K562 (cell line): Measurements from ENCODE around the gene TMEM69. TPM values are rescaled to one million over a fixed set of nuclear protein-coding genes. Genes with fewer than 3 reads are reported as not detected.

ENCODE experiments used
- ARID3B ChIP-seq: fragments of 250-450 bp; sonication (Bioruptor Pico); IDR thresholded peaks from 2 replicates; pipeline ENCODE4 v1.4.0; 2020; ENCODE audit warnings: borderline replicate concordance
- ASH1L ChIP-seq: fragments of 450-650 bp; IDR thresholded peaks from 2 replicates; pipeline ENCODE4 v1.6.1; 2018; ENCODE audit warnings: borderline replicate concordance, mild to moderate bottlenecking, low read depth; ENCODE audit not compliant: partially characterized antibody
- CBFB ChIP-seq: sonication (generic); formaldehyde crosslinking; IDR thresholded peaks from 2 replicates; pipeline ENCODE4 v1.4.0; 2020; ENCODE audit warnings: mild to moderate bottlenecking, missing genetic modification reagents
- CCAR2 ChIP-seq: fragments of 200-400 bp; formaldehyde crosslinking; IDR thresholded peaks from 2 replicates; pipeline ENCODE4 v1.6.1; 2017; ENCODE audit warnings: mild to moderate bottlenecking, low read depth, low read length
- EWSR1 ChIP-seq: fragments of 450-650 bp; IDR thresholded peaks from 2 replicates; pipeline ENCODE4 v1.6.1; 2018; ENCODE audit warnings: borderline replicate concordance, mild to moderate bottlenecking, low read depth, moderate library complexity; ENCODE audit not compliant: partially characterized antibody
- FOXK2 ChIP-seq, 2 experiments: fragments of 450-650 bp; IDR thresholded peaks in 1 of 2; conservative IDR thresholded peaks in 1 of 2; 2 replicates each; pipeline ENCODE4 v1.6.1; 2016; ENCODE audit warnings: low read depth in 2 of 2, mild to moderate bottlenecking in 1 of 2
- GATAD2A ChIP-seq: fragments of 450-650 bp; IDR thresholded peaks from 2 replicates; pipeline ENCODE4 v1.6.1; 2017
- GTF2E2 ChIP-seq: fragments of 200-800 bp; sonication (Bioruptor generic); IDR thresholded peaks from 2 replicates; pipeline ENCODE4 v1.6.1; 2016; ENCODE audit warnings: missing genetic modification characterization, missing compliant biosample characterization
- HEY1 ChIP-seq: fragments of 250-450 bp; sonication (Bioruptor Pico); IDR thresholded peaks from 2 replicates; pipeline ENCODE4 v1.5.0; 2020; ENCODE audit warnings: mild to moderate bottlenecking, moderate library complexity, borderline replicate concordance
- KLF10 ChIP-seq: fragments of 250-450 bp; sonication (Bioruptor Pico); IDR thresholded peaks from 2 replicates; pipeline ENCODE4 v1.6.1; 2021; ENCODE audit warnings: matching md5 sums
- NCOR1 ChIP-seq: fragments of 450-650 bp; IDR thresholded peaks from 2 replicates; pipeline ENCODE4 v1.6.1; 2016; ENCODE audit warnings: mild to moderate bottlenecking, moderate library complexity
- NONO ChIP-seq, 2 experiments: fragments of 200-400 bp in 1 of 2; fragments of 450-650 bp in 1 of 2; formaldehyde crosslinking in 1 of 2; IDR thresholded peaks; 2 replicates each; pipeline ENCODE4 v1.6.1; 2017; ENCODE audit warnings: low read depth in 2 of 2, mild to moderate bottlenecking in 2 of 2, moderate library complexity in 2 of 2, low read length in 1 of 2
- PATZ1 ChIP-seq: fragments of 250-450 bp; sonication (Bioruptor Pico); IDR thresholded peaks from 2 replicates; pipeline ENCODE4 v1.5.0; 2020; ENCODE audit warnings: mild to moderate bottlenecking, borderline replicate concordance
- PHB2 ChIP-seq: fragments of 450-650 bp; IDR thresholded peaks from 2 replicates; pipeline ENCODE4 v1.6.1; 2017; ENCODE audit warnings: low read depth
- PREB ChIP-seq: sonication (generic); formaldehyde crosslinking; IDR thresholded peaks from 2 replicates; pipeline ENCODE4 v1.8.1; 2023; ENCODE audit warnings: mild to moderate bottlenecking, missing genetic modification reagents
- RFX5 ChIP-seq: IDR thresholded peaks from 2 replicates; pipeline ENCODE4 v1.6.1; 2011; ENCODE audit warnings: low read depth, mild to moderate bottlenecking, improper control_type of control experiment, low read length
- TAL1 ChIP-seq: fragments of 450-650 bp; IDR thresholded peaks from 2 replicates; pipeline ENCODE4 v1.6.1; 2016; ENCODE audit warnings: mild to moderate bottlenecking
- TRIM24 ChIP-seq, 2 experiments: fragments of 450-650 bp; IDR thresholded peaks; 2 replicates each; pipeline ENCODE4 v1.6.1; 2016
- ZKSCAN1 ChIP-seq: fragments of 150-350 bp; IDR thresholded peaks from 2 replicates; pipeline ENCODE4 v1.6.1; 2016; ENCODE audit warnings: low read depth, low read length
- ZKSCAN8 ChIP-seq: fragments of 200-800 bp; sonication (Bioruptor generic); IDR thresholded peaks from 2 replicates; pipeline ENCODE4 v1.6.1; 2016; ENCODE audit warnings: missing genetic modification characterization, missing compliant biosample characterization
- ZNF449 ChIP-seq: fragments of 250-450 bp; sonication (Bioruptor Pico); IDR thresholded peaks from 2 replicates; pipeline ENCODE4 v1.8.0; 2022; ENCODE audit warnings: moderate library complexity, mild to moderate bottlenecking, inconsistent platforms
- ZNF507 ChIP-seq: conservative IDR thresholded peaks from 2 replicates; pipeline ENCODE4 v1.6.1; 2017; ENCODE audit warnings: missing genetic modification characterization, missing compliant biosample characterization
- ZNF583 ChIP-seq: fragments of 250-450 bp; sonication (Bioruptor Pico); IDR thresholded peaks from 2 replicates; pipeline ENCODE4 v1.4.0; 2020
- polyA plus RNA-seq, 8 experiments: library from polyadenylated mRNA; depleted of rRNA in 4 of 8; stranded (reverse) in 5 of 8; unstranded in 3 of 8; fragments of >200 nt; fragmentation: Nextera tagmentation in 2 of 8; fragmentation: Illumina TruSeq in 1 of 8; extraction: Ambion mirVana in 2 of 8; extraction: Trizol in 1 of 8; gene quantifications; 2 replicates each; pipeline versions ENCODE4 v1.2.1 to v1.2.3, GENCODE V29; 2011 to 2014; ENCODE audit warnings: inconsistent platforms in 1 of 8, missing spikeins in 1 of 8
- total RNA-seq, 7 experiments: library from RNA; depleted of rRNA in 6 of 7; stranded (reverse); fragments of >200 nt in 6 of 7; fragmentation: Illumina TruSeq in 2 of 7; extraction: Trizol in 2 of 7; gene quantifications; 2 replicates each; pipeline versions ENCODE4 v1.2.1 to v1.2.3, GENCODE V29; 2011 to 2021; ENCODE audit warnings: low replicate concordance in 1 of 7

The TMEM69 gene
- total and polyA plus RNA-seq, 9 of the 15 experiments (the other 6 are each of a cell fraction or from before 2014, with no cell fraction given): 47.3 to 248 (median 103) TPM

GRCh38 chr1:45686288-45687013 is 1.5 kb upstream of the TMEM69 start, which contains the start of gene GPBP1L1 (continued):
- TF ChIP-seq EWSR1 (no peak), KLF10 (no peak), ZNF449 (CRISPR knock-in tag) (0 out of 2 replicates have a peak, but pooled peaks have one; percentile 23), RFX5 (no peak), GTF2E2 (no peak; the same call in 1 of the 2 replicates), CCAR2 (no peak), PATZ1 (0 out of 2 replicates have a peak, but pooled peaks have one; percentile 36), CBFB (CRISPR knock-in tag) (no peak), TRIM24 (IDR thresholded peaks at IDR 0.05) (peak in 1 of 2 experiments; percentile 28; a peak in 1 of 4 replicates), PHB2 (no peak), TAL1 (no peak), FOXK2 (conservative IDR thresholded peaks at IDR 0.05 in 1 of 2, IDR thresholded peaks at IDR 0.05 in 1 of 2; ENCODE audit: low read depth in 2 of 2) (peak; percentile 17 to 23; a peak in 3 of 4 replicates), ARID3B (CRISPR knock-in tag) (0 out of 2 replicates have a peak, but pooled peaks have one; percentile 88), GATAD2A (no peak), ASH1L (no peak), HEY1 (no peak), ZKSCAN1 (peak; percentile 11; the same call in 1 of the 2 replicates), ZNF507 (tag) (no peak), ZNF583 (CRISPR knock-in tag) (peak; percentile 61), ZKSCAN8 (CRISPR knock-in tag) (no peak), NCOR1 (no peak), PREB (CRISPR knock-in tag) (peak; percentile 89; the same call in 1 of the 2 replicates), NONO (IDR thresholded peaks at IDR 0.05; ENCODE audit: low read depth in 2 of 2, low read length in 1 of 2) (no peak; a peak in 1 of 4 replicates)
